ENCODE measurements around the gene GJA9.

GRCh38 chr1:38885092-38885491, 3.7 kb upstream of the GJA9 start:
- TF ChIP-seq CTCF (IDR thresholded peaks at IDR 0.05; ENCODE audit: control extremely low read depth in 1 of 3, insufficient read depth in 1 of 3, low read depth in 1 of 3, low read length in 3 of 3) (no peak), SIX5 (IDR thresholded peaks at IDR 0.05; ENCODE audit: low read depth, low read length) (no peak), GABPA (IDR thresholded peaks at IDR 0.05; ENCODE audit: borderline replicate concordance, insufficient read depth, low read length) (no peak), EZH2 (IDR thresholded peaks at IDR 0.05; ENCODE audit: low read depth, low read length, severe bottlenecking) (no peak), CHD1 (IDR thresholded peaks at IDR 0.05; ENCODE audit: low read depth, low read length) (no peak), ZNF274 (IDR thresholded peaks at IDR 0.05; ENCODE audit: borderline replicate concordance, extremely low read depth, low read length) (no peak), SIN3A (conservative IDR thresholded peaks at IDR 0.05 in 1 of 2, IDR thresholded peaks at IDR 0.05 in 1 of 2; ENCODE audit: low read depth in 1 of 2, low read length in 2 of 2) (no peak), SP2 (IDR thresholded peaks at IDR 0.05; ENCODE audit: low read length) (no peak), SP1 (IDR thresholded peaks at IDR 0.05; ENCODE audit: low read depth, low read length) (no peak), POLR2A (IDR thresholded peaks at IDR 0.05; ENCODE audit: control extremely low read depth in 1 of 2, low read depth in 2 of 2, low read length in 2 of 2) (no peak)
- TF ChIP-seq, protein P1, sequence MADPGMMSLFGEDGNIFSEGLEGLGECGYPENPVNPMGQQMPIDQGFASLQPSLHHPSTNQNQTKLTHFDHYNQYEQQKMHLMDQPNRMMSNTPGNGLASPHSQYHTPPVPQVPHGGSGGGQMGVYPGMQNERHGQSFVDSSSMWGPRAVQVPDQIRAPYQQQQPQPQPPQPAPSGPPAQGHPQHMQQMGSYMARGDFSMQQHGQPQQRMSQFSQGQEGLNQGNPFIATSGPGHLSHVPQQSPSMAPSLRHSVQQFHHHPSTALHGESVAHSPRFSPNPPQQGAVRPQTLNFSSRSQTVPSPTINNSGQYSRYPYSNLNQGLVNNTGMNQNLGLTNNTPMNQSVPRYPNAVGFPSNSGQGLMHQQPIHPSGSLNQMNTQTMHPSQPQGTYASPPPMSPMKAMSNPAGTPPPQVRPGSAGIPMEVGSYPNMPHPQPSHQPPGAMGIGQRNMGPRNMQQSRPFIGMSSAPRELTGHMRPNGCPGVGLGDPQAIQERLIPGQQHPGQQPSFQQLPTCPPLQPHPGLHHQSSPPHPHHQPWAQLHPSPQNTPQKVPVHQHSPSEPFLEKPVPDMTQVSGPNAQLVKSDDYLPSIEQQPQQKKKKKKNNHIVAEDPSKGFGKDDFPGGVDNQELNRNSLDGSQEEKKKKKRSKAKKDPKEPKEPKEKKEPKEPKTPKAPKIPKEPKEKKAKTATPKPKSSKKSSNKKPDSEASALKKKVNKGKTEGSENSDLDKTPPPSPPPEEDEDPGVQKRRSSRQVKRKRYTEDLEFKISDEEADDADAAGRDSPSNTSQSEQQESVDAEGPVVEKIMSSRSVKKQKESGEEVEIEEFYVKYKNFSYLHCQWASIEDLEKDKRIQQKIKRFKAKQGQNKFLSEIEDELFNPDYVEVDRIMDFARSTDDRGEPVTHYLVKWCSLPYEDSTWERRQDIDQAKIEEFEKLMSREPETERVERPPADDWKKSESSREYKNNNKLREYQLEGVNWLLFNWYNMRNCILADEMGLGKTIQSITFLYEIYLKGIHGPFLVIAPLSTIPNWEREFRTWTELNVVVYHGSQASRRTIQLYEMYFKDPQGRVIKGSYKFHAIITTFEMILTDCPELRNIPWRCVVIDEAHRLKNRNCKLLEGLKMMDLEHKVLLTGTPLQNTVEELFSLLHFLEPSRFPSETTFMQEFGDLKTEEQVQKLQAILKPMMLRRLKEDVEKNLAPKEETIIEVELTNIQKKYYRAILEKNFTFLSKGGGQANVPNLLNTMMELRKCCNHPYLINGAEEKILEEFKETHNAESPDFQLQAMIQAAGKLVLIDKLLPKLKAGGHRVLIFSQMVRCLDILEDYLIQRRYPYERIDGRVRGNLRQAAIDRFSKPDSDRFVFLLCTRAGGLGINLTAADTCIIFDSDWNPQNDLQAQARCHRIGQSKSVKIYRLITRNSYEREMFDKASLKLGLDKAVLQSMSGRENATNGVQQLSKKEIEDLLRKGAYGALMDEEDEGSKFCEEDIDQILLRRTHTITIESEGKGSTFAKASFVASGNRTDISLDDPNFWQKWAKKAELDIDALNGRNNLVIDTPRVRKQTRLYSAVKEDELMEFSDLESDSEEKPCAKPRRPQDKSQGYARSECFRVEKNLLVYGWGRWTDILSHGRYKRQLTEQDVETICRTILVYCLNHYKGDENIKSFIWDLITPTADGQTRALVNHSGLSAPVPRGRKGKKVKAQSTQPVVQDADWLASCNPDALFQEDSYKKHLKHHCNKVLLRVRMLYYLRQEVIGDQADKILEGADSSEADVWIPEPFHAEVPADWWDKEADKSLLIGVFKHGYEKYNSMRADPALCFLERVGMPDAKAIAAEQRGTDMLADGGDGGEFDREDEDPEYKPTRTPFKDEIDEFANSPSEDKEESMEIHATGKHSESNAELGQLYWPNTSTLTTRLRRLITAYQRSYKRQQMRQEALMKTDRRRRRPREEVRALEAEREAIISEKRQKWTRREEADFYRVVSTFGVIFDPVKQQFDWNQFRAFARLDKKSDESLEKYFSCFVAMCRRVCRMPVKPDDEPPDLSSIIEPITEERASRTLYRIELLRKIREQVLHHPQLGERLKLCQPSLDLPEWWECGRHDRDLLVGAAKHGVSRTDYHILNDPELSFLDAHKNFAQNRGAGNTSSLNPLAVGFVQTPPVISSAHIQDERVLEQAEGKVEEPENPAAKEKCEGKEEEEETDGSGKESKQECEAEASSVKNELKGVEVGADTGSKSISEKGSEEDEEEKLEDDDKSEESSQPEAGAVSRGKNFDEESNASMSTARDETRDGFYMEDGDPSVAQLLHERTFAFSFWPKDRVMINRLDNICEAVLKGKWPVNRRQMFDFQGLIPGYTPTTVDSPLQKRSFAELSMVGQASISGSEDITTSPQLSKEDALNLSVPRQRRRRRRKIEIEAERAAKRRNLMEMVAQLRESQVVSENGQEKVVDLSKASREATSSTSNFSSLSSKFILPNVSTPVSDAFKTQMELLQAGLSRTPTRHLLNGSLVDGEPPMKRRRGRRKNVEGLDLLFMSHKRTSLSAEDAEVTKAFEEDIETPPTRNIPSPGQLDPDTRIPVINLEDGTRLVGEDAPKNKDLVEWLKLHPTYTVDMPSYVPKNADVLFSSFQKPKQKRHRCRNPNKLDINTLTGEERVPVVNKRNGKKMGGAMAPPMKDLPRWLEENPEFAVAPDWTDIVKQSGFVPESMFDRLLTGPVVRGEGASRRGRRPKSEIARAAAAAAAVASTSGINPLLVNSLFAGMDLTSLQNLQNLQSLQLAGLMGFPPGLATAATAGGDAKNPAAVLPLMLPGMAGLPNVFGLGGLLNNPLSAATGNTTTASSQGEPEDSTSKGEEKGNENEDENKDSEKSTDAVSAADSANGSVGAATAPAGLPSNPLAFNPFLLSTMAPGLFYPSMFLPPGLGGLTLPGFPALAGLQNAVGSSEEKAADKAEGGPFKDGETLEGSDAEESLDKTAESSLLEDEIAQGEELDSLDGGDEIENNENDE (IDR thresholded peaks at IDR 0.05; ENCODE audit: insufficient replicate concordance, low read length) = no peak
